IMR-90 (cell line): ENCODE measurements around the gene CCDC12. TPM values are rescaled to one million over a fixed set of nuclear protein-coding genes. Genes with fewer than 3 reads are reported as not detected.

Source experiments
- ATAC-seq: fragments of 200-7000 bp; cut with Tn5 transposase; 2 replicates; pipeline ENCODE4 v1.9.1; 2020; ENCODE audit warnings: low read depth, mild to moderate bottlenecking, moderate library complexity
- BruUV-seq: library from RNA; stranded (reverse); fragments of 400-500 nt; replicated peaks from 2 replicates; lab custom pipeline; 2021; lab: Mats Ljungman, UMichigan
- CTCF ChIA-PET: fragments of 300-600 bp; formaldehyde crosslinking; extraction: SDS; loops from one replicate; lab custom pipeline; 2021; ENCODE audit warnings: antibody characterized with exemption; lab: Yijun Ruan, JAX
- POLR2A ChIA-PET: fragments of 300-600 bp; sonication (Branson Sonifier 250); formaldehyde crosslinking; loops from one replicate; lab custom pipeline; 2022; ENCODE audit warnings: antibody characterized with exemption; ENCODE audit not compliant: unreplicated experiment; lab: Charles Lee
- DNase-seq: peaks from one replicate; pipeline ENCODE4 v3.0.0; 2013
- H2AFZ ChIP-seq: replicated peaks from 2 replicates; pipeline ENCODE3; 2013; ENCODE audit warnings: low read length, mild to moderate bottlenecking; ENCODE audit not compliant: poor library complexity
- H2AK5ac ChIP-seq: 2 replicates; pipeline ENCODE4 v1.6.1; 2013; ENCODE audit warnings: low read depth, low read length, inconsistent platforms
- H2AK9ac ChIP-seq: replicated peaks from 2 replicates; pipeline ENCODE3; 2013; ENCODE audit warnings: mild to moderate bottlenecking, low read depth, low read length, moderate library complexity; ENCODE audit not compliant: poor library complexity
- H2BK120ac ChIP-seq: 2 replicates; pipeline ENCODE4 v1.6.1; 2013; ENCODE audit warnings: low read depth, low read length, inconsistent platforms
- H2BK15ac ChIP-seq: 3 replicates; pipeline ENCODE4 v1.6.1; 2013; ENCODE audit warnings: low read depth, low read length, inconsistent platforms
- H2BK20ac ChIP-seq: 2 replicates; pipeline ENCODE4 v1.6.1; 2013; ENCODE audit warnings: low read depth, mild to moderate bottlenecking, inconsistent platforms, low read length, moderate library complexity
- H2BK5ac ChIP-seq: 2 replicates; pipeline ENCODE4 v1.6.1; 2013; ENCODE audit warnings: mild to moderate bottlenecking, low read depth, low read length, inconsistent platforms; ENCODE audit not compliant: poor library complexity, severe bottlenecking
- H3K14ac ChIP-seq: replicated peaks from 2 replicates; pipeline ENCODE4 v1.6.1; 2013; ENCODE audit warnings: low read depth, low read length, inconsistent platforms
- H3K18ac ChIP-seq: 2 replicates; pipeline ENCODE4 v1.6.1; 2013; ENCODE audit warnings: low read depth, low read length, control low read depth
- H3K23ac ChIP-seq: 2 replicates; pipeline ENCODE4 v1.6.1; 2013; ENCODE audit warnings: low read depth, low read length, inconsistent platforms
- H3K27ac ChIP-seq: 2 replicates; pipeline ENCODE4 v1.5.1; 2013; ENCODE audit warnings: mild to moderate bottlenecking, control low read depth, low read length; ENCODE audit not compliant: insufficient read depth
- H3K27me3 ChIP-seq: 2 replicates; pipeline ENCODE4 v1.6.1; 2013; ENCODE audit warnings: low read length; ENCODE audit not compliant: control insufficient read depth, insufficient read depth
- H3K36me3 ChIP-seq: 2 replicates; pipeline ENCODE4 v1.6.1; 2013; ENCODE audit warnings: low read length, mixed read lengths; ENCODE audit not compliant: control insufficient read depth, insufficient read depth
- H3K4ac ChIP-seq: 2 replicates; pipeline ENCODE4 v1.6.1; 2013; ENCODE audit warnings: low read depth, low read length, inconsistent platforms
- H3K4me1 ChIP-seq: 2 replicates; pipeline ENCODE4 v1.6.1; 2013; ENCODE audit warnings: low read length, mixed read lengths; ENCODE audit not compliant: control insufficient read depth, insufficient read depth
- H3K4me2 ChIP-seq: 2 replicates; pipeline ENCODE4 v1.6.1; 2013; ENCODE audit warnings: low read depth, mild to moderate bottlenecking, control low read depth, low read length, moderate library complexity
- H3K4me3 ChIP-seq: 2 replicates; pipeline ENCODE4 v1.5.1; 2013; ENCODE audit warnings: low read depth, mild to moderate bottlenecking, control low read depth, low read length, moderate library complexity; ENCODE audit not compliant: insufficient read depth
- H3K56ac ChIP-seq: 2 replicates; pipeline ENCODE4 v1.6.1; 2013; ENCODE audit warnings: low read length, inconsistent platforms; ENCODE audit not compliant: insufficient read depth; ENCODE audit errors: extremely low read depth
- H3K79me1 ChIP-seq, 2 experiments: 2 replicates each; pipeline ENCODE4 v1.6.1; 2013; ENCODE audit warnings: low read length in 2 of 2, inconsistent platforms in 1 of 2, low read depth in 1 of 2
- H3K9ac ChIP-seq: 2 replicates; pipeline ENCODE4 v1.6.1; 2013; ENCODE audit warnings: low read depth, low read length, control low read depth
- H3K9me1 ChIP-seq: 2 replicates; pipeline ENCODE4 v1.6.1; 2013; ENCODE audit warnings: low read length, inconsistent platforms; ENCODE audit not compliant: insufficient read depth
- H3K9me3 ChIP-seq: 2 replicates; pipeline ENCODE4 v1.6.1; 2013; ENCODE audit warnings: low read length; ENCODE audit not compliant: control insufficient read depth, insufficient read depth
- H4K20me1 ChIP-seq: 2 replicates; pipeline ENCODE4 v1.6.1; 2013; ENCODE audit warnings: low read length, inconsistent platforms; ENCODE audit not compliant: insufficient read depth
- H4K5ac ChIP-seq: 2 replicates; pipeline ENCODE4 v1.6.1; 2013; ENCODE audit warnings: mild to moderate bottlenecking, low read depth, low read length, control low read depth
- H4K8ac ChIP-seq, 2 experiments: 2 replicates each; pipeline ENCODE4 v1.6.1; 2013; ENCODE audit warnings: low read depth in 2 of 2, low read length in 2 of 2, control low read depth in 1 of 2, inconsistent platforms in 1 of 2
- H4K91ac ChIP-seq: 2 replicates; pipeline ENCODE4 v1.6.1; 2013; ENCODE audit warnings: low read depth, low read length, inconsistent platforms; ENCODE audit not compliant: insufficient read depth
- CTCF ChIP-seq: conservative IDR thresholded peaks from 2 replicates; pipeline ENCODE4 v1.5.1; 2012; ENCODE audit warnings: mild to moderate bottlenecking, low read depth, low read length, improper control_type of control experiment
- ELK1 ChIP-seq: fragments of 150-350 bp; IDR thresholded peaks from 2 replicates; pipeline ENCODE4 v1.6.1; 2016; ENCODE audit warnings: low read depth, mild to moderate bottlenecking, low read length, moderate library complexity, borderline replicate concordance
- MAFK ChIP-seq: IDR thresholded peaks from 2 replicates; pipeline ENCODE4 v1.6.1; 2012; ENCODE audit warnings: low read depth, low read length, improper control_type of control experiment
- MXI1 ChIP-seq: IDR thresholded peaks from 2 replicates; pipeline ENCODE4 v1.6.1; 2012; ENCODE audit warnings: low read depth, mild to moderate bottlenecking, low read length, moderate library complexity, borderline replicate concordance
- NFE2L2 ChIP-seq: fragments of 150-350 bp; IDR thresholded peaks from 2 replicates; pipeline ENCODE4 v1.6.1; 2016; ENCODE audit warnings: low read depth, mild to moderate bottlenecking, low read length
- USF2 ChIP-seq: fragments of 150-350 bp; IDR thresholded peaks from 2 replicates; pipeline ENCODE4 v1.6.1; 2017; ENCODE audit warnings: mild to moderate bottlenecking, antibody characterized with exemption, low read length, low read depth
- WGBS, 2 experiments: methylation state at CpG; one replicate each; pipeline versions ENCODE4 v1.1.5 to v1.1.7; 2013; ENCODE audit warnings: missing lambda C conversion rate in 2 of 2; ENCODE audit not compliant: insufficient read length in 1 of 2; ENCODE audit errors: extremely low coverage in 2 of 2; 5-methylcytosine and 5-hydroxymethylcytosine counted together
- dilution Hi-C: fragments of 300-500 bp; cut with HindIII; formaldehyde crosslinking; loops from one replicate; pipeline ENCODE4 v1.14.3; 2018; ENCODE audit warnings: low sequenced_read_pairs; ENCODE audit not compliant: unreplicated experiment
- in situ Hi-C: fragments of 300-500 bp; cut with MboI; formaldehyde crosslinking; loops from 3 replicates; pipeline ENCODE4 v1.14.3; 2019; ENCODE audit warnings: low sequenced_read_pairs, inconsistent platforms, mixed read lengths
- intact Hi-C: fragments of 100-400 bp; cut with micrococcal nuclease; formaldehyde crosslinking; loops from 2 replicates; pipeline ENCODE4 v1.10.0; 2022
- polyA plus RNA-seq, 3 experiments: library from polyadenylated mRNA; depleted of rRNA; stranded (reverse); fragments of >200 nt; gene quantifications; 2 replicates each; pipeline ENCODE4 v1.2.3, GENCODE V29; 2012; ENCODE audit warnings: low replicate concordance in 1 of 3
- total RNA-seq: library from RNA; depleted of rRNA; stranded (reverse); fragments of >200 nt; gene quantifications from 2 replicates; pipeline ENCODE4 v1.2.3, GENCODE V29; 2012

Gene CCDC12
- total and polyA plus RNA-seq, 2 of the 4 experiments (the other 2 are of a cell fraction) = 15.2 to 35.1 TPM

GRCh38 chr3:46960081-46960701 lies 16.4 kb downstream of the CCDC12 start:
- Histone ChIP-seq H4K20me1 (peaks cover 71% of the 10 kb centered on the region), H3K23ac (no peak overlapping the region), H3K27ac (peak overlapping the region; percentile 15; the same call in 1 of the 2 replicates), H3K4ac (no peak overlapping the region), H2BK15ac (no peak overlapping the region), H2BK20ac (no peak overlapping the region), H2AK9ac (peak overlapping the region; percentile 46), H3K4me1 (peaks cover 26% of the 10 kb centered on the region), H3K9me3 (no peaks in the 10 kb centered on the region), H3K9ac (no peak overlapping the region), H4K5ac (no peak overlapping the region), H2AFZ (no peak overlapping the region), H3K18ac (no peak overlapping the region), H4K91ac (no peak overlapping the region), H2BK120ac (no peak overlapping the region), H3K9me1 (peaks cover 27% of the 10 kb centered on the region), H3K4me3 (no peak overlapping the region), H3K14ac (no peak overlapping the region), H3K4me2 (no peak overlapping the region; the same call in 1 of the 2 replicates), H2AK5ac (peak overlapping the region; percentile 26; the same call in 1 of the 2 replicates), H3K79me1 (peaks cover 23 to 72% of the 10 kb centered on the region in 2 experiments), H3K56ac (no peak overlapping the region), H4K8ac (no peak overlapping the region), H3K36me3 (0 out of 2 replicates have a peak, but pooled peaks cover 1% of the 10 kb centered on the region), H3K27me3 (no peaks in the 10 kb centered on the region), H2BK5ac (peak overlapping the region; percentile 10)
- ChIA-PET CTCF (no interaction called here), POLR2A (no interaction called here)
- intact Hi-C loops = no loop called here
- in situ Hi-C loops = no loop called here
- TF ChIP-seq ELK1 = no peak
- no peak for TF ChIP-seq NFE2L2
- no peak for TF ChIP-seq CTCF
- TF ChIP-seq MXI1 = no peak
- no peak for TF ChIP-seq USF2
- TF ChIP-seq MAFK = no peak
- no CpG with 5 or more reads among the region's 4 CpGs for WGBS, 2 experiments
- dilution Hi-C loops = no loop called here
- ATAC-seq (peak; percentile 82), DNase-seq (peak; percentile 78)
- BruUV-seq = no TSS peak
